Measurements from ENCODE around the gene SEMA4C.

The SEMA4C gene

DNA sequence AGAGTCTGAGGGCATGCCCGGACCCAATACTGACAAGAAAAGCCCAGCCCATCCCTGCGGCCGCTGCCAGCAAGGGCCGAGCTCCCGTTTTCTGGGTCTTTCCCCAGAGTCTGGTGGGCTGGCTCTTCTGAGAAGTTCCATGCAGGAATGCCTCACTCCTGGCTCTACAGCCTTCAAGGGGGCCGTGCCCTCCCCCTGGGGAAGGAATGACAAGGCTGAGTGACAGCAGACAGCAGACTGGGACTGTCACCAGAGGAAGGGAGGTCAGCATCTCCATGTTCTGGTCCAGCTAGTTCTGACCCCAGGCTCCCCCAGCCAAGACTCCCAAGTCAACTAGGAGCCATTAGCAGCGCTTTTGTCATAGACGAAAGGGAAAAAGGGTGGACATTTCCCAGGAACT, 13.0 kb upstream of the SEMA4C start:
- no peak for DNase-seq (ENCODE audit: low read depth in 2 of 2)

- DNase-seq (ENCODE audit: low read depth in 2 of 2), result no peak
Observed at GRCh38 chr2:96882230-96882629, 12.3 kb upstream of the SEMA4C start.

DNA sequence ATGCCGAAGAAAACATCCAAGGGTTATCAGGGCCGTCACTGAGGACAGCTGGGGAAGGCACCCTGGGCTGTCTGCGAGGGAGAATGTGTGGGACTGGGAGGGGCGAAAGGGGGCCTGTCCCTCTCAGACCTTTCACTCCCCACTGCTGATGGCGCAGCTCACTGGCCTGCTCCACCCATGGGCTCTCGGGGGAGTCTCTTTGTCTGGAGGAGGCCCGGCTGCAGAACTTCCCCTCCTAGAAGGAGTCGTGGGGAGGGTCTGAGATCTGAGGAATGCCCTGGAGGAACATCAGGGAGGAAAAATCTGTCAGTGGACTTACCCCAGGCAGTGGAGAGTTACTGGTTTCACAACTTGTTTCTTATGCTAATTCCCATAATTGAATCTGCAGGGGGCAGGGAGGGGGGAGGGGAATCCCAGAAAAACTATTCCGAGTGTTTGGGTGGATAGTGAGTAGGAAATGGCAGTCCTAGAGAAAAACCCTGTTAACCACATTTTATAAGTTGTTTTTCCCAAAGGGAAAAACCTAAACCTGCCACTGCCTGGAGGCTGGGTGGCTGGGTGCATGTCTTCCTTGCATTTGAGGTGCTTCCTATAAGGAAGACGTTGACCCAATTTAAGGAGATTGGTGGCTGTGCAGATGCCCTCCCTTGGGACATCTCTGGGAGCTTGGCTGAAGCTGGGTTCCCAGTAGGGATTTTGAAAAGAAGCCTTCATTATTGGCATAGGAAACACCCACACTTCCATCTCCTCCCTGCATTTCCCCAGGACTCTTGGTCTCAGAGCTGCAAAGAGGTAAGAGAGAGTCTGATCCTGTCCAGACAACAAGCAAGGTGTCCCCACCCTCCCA, 11.7 kb upstream of the SEMA4C start:
- DNase-seq (ENCODE audit: low read depth in 2 of 2), result no peak

DNA sequence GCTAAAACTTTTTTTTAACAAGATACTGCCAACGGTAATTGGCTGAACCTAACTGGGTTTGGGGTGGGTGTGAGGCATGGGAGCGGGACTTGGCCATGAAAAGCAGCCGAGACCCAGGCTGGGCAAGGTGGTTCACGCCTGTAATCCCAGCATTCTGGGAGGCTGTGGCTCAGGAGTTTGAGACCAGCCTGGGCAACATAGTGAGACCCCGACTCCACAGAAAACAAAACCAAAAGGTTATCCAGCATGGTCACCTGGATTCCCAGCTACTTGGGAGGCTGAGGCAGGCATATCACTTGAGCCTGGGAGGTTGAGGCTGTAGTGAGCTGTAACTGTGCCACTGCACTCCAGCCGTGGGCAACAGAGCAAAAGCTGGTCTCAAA, 11.0 kb upstream of the SEMA4C start:
- DNase-seq (ENCODE audit: low read depth in 2 of 2), result no peak

- DNase-seq (ENCODE audit: low read depth in 2 of 2), result no peak
Observed at GRCh38 chr2:96879545-96880040, 9.7 kb upstream of the SEMA4C start.

GRCh38 chr2:96878796-96879544, 9.1 kb upstream of the SEMA4C start:
- DNase-seq (ENCODE audit: low read depth in 2 of 2), result no peak

DNA sequence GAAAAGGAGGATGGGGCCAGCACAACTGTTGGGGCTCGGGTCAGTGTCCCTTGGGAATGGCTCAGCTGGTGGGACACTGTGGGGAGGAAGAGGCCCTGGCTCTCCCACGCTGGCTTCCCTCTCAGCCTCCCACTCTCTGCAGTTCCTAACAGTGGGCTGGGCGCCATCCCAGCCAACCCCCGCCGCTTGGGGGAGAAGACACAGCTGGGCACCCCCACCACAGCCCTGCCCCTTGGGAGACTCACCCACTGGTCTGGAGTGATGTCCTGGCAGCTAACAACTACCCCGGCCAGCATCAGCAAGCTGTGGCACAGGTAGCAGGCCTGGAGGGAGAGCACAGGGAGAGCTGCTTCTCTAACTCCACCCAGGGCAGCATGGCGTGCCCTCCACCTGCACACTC, 8.3 kb upstream of the SEMA4C start:
- no peak for DNase-seq (ENCODE audit: low read depth in 2 of 2)

DNA sequence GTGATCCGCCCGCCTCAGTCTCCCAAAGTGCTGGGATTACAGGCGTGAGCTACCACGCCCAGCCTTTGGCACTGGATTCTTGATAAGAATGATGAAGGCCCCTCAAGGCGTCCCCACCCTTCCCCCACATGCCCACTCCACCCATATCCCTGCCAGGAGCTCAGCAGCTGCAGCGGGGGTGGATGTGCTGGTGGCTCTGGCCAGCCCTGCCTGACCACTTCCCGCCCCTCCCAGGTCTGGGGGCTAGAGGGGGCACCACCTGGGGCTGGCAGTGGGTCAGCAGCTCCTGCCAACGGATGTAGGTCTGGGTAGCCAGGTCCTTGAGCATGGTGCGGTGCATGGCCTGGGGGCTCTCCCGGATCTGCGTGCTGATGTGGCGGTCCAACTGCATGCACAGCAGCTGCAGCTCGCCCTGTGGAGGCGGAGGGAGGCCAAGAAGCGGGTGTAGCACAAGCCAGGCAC, 7.8 kb upstream of the SEMA4C start:
- no peak for DNase-seq (ENCODE audit: low read depth in 2 of 2)

DNA sequence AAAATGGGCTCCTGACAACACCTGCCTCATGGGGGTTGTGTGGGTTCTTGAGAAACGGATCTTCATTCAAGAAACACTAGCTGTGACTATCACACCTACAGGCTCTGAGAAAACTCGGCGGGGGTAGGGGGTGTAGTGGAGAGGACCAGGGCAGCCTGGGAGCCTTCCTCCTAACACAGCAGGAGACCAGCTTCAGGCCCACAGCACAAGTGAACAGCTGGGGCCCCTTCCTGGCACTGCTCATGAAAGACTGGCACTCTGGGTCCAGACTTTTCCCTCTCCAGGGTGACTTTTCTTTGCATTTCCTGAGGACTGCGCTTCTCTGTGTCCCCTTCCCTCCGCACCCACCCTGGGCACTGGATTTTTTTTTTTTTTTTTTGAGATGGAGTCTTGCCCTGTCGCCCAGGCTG, 7.2 kb upstream of the SEMA4C start:
- no peak for DNase-seq (ENCODE audit: low read depth in 2 of 2)

DNA sequence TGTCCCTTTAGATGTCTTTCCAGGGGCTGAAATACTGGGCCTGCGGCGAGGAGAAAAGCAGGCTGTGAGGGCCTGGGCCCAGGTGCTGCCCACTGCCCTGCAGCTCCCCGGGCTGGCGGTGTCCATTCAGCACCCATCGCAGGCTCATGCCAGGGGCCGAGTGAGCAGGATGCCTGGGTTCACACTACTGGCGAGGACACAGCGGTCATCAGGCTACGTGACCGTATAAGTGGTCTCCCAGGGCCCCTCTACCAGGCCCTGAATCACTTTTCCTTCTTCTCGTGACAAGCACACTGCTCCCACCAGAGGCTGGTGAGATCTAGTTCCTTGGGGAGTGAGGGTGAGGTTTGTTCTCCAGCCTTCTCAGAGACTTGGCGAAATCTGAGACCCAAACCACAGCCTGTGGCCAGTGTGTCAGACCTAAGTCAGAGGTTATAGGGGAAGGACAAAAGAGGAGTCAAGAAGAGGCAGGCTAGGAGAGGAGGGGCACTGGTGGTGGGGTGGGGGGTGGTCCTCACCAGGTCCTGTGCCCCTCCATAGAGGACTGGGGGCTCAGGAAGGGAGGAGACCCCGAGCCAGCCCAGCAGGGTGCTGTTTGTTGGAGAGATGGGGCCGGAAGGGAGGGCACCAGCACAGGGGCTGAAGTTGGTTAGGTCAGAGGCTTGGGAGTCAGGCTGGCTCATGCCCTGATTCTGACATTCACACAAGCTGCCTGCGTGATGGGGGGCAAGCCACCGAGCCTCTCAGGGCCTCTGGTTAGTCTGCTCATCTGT, 6.6 kb upstream of the SEMA4C start:
- no peak for DNase-seq (ENCODE audit: low read depth in 2 of 2)

- DNase-seq (ENCODE audit: low read depth in 2 of 2), result no peak
Observed at GRCh38 chr2:96875498-96876268, 5.8 kb upstream of the SEMA4C start.

- no peak for DNase-seq (ENCODE audit: low read depth in 2 of 2)
Observed at GRCh38 chr2:96874198-96874831, 4.4 kb upstream of the SEMA4C start.

DNA sequence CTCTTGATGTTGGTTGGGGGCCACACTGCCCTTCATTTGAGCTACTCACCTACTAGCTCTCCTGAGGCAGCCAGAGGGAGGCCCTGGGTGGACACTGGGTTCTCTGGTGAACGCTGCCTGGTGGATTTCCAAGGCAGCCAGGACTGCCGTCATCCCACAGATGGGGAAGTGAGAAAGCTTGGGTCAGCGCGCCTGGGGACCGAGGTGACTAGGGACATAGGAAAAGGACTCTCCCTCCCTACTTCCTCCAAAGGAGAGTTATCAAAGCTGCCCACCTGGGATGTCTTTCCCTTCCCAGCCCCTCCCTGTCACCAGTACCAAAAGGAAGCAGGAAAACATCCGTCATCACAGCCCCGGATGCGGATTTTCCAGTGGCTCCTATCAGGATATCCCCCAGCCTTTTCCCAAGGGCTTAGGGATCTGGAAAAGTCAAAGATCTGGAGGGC, 3.8 kb upstream of the SEMA4C start:
- DNase-seq (ENCODE audit: low read depth in 2 of 2), result no peak

DNA sequence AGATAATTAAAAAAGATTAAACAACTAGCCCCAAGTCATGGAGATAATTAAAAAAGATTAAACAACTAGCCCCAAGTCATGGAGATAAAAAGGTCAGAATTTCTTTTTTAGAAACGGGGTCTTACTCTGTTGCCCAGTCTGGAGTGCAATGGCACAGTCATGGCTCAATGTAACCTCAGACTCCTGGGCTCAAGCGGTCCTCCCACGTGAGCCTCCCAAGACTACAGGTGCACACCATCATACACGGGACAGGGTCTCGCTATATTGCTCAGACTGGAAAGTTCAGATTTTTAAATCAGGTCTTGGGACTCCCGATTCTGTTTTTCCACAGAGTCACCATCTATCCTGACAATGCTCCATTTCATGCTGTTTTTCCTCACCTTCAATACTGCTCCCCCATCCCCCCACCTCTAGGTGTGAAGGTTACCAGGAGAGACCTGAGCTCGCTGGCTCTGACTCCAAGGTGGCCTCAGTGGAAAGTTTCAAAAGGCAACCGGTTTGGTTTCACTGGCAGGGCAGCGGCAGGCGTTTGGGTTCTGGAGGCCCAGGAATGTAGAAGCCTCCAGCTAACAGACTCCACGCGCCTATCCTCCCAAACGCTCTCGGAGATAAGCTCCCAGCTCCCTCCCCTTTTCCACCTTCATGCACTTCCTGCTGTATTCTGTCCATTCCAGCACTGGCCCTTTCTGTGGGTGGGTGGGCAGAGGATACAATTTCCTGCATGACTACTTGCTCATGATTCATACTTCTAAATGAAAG, 2.9 kb upstream of the SEMA4C start:
- DNase-seq (ENCODE audit: low read depth in 2 of 2), result no peak

- peak in 1 of 2 donors; percentile 46 for DNase-seq (ENCODE audit: low read depth in 2 of 2)
Observed at GRCh38 chr2:96870626-96871255, 861 bp upstream of the SEMA4C start.

GRCh38 chr2:96869281-96869821, 529 bp downstream of the SEMA4C start:
- no peak for DNase-seq (ENCODE audit: low read depth in 2 of 2)

GRCh38 chr2:96868555-96869280, 1.2 kb downstream of the SEMA4C start:
- peak; percentile 55 to 60 for DNase-seq (ENCODE audit: low read depth in 2 of 2)

DNA sequence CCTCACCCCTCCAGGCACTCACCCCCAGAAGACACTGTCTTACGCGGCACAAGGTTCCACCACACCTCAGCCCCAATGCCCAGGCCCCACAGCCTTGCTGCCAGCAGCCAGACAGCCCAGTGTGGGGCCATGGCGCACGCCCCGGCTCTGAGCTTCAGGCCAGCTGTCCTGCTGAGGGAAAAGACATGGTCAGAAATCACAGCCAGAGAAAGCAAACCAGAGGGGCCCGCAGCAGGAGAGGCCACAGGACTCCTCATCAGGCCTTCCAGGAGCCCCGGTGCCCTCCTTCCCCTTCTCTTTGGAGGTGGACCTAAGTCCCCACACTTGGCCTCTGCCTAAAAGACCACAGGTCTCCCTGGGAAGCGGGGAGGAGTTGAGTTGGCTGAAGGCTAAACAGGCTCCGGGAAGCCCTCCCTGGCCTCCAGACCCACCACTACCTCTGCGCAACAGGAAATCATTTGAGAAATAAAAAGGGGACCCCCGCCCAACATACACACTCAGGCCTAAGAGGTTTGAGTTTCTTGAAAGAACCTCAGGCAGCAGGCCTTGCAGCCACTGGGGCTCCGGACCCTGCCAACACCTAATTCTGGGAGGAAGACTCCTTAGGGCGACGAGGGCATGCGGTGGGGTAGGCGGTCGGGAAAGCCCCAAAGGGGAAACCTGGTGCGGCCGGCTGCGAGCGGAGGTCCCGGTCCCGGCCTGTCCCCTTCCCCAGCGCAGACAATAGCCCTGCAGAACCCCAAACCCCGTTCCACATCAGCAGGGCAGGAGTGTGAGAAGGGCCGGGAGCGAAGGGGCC, 1.9 kb downstream of the SEMA4C start:
- DNase-seq (ENCODE audit: low read depth in 2 of 2), result no peak

Data from stimulated activated CD8-positive, alpha-beta memory T cell treated with anti-CD3 and anti-CD28 coated beads, Interleukin-2, amount 100 ng/mL, for 48 hours (primary cell).